CD4-positive, alpha-beta T cell treated with Interleukin-1 beta for 1 hour (primary cell): ENCODE data around the gene ITGBL1.

Experiments used
- DNase-seq, 2 donors: peaks; one replicate each; pipeline ENCODE4 v3.0.0-alpha.2; 2020 to 2022

The ITGBL1 gene

DNA sequence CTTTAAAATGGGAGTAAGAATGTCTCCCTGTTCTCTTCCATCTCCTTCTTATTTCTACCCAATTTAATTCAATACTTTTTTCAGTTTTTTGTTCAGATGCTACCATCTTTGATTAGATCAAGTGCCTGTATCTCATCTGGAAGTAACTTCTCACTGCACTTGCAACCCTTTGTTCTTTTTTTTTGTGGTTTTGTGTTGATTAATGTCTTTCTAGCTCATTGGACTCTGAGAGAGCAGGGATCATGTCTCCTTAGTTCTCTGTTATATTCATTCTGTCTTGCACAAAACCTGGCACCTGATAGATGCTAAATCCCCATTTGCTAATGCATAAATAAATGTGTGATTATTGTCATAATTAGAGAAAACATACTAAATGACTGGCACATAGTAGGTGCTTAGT is 834 bp upstream of the ITGBL1 start:
- no peak for DNase-seq

DNA sequence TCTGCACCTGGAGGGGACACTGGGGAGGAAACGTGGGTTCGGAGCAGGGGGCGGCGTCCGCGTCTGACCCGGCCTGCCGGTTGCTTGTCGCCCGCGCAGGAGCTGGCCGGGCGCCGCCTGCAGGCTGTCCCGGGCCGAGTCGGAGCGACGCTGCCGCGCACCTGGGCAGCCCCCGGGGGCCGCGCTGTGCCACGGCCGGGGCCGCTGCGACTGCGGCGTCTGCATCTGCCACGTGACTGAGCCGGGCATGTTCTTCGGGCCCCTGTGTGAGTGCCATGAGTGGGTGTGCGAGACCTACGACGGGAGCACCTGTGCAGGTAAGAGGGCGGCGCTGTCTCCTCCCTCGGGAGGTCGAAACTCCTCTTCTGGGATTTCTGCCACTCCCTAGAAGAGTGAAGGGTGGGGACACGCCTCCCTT is 1.3 kb downstream of the ITGBL1 start:
- no peak for DNase-seq

DNA sequence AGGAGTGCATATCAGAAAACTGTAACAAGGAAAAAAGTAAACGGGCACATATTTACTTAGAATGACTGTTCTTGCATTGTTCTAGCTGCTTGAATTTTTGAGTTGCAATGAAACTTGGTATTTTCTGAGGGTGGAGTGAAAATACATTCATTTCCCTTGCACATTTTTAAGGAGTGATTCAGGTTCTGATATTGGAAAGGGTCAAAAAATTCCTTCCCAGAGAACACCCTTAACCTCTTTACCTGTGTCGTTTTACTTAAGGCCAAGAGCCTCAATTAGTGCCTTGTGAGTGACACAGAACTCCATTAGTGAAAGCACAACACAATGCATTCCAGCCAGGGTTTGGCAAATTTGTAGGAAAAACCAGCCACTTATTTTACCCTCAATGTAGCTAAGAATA is 2.3 kb downstream of the ITGBL1 start:
- DNase-seq: no peak

DNA sequence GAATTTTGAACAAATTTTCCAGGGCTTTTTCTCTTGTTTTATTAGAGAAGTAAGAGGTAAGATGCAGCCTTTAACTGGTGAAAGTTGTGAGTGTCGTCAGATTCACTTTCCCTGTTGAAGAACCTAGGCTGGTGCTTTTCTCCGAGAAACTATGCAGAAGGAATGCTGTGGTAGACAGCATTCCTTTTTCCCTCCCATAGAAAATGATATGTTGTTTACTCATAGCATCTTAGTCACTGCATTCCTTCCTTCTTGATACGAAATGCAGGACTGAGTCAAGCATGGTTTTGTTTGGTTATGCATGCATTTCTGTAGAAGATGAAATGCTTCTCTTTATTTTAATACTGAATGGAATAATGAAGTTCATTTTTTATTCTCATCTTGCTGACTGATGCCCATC is 3.4 kb downstream of the ITGBL1 start:
- no peak for DNase-seq

DNA sequence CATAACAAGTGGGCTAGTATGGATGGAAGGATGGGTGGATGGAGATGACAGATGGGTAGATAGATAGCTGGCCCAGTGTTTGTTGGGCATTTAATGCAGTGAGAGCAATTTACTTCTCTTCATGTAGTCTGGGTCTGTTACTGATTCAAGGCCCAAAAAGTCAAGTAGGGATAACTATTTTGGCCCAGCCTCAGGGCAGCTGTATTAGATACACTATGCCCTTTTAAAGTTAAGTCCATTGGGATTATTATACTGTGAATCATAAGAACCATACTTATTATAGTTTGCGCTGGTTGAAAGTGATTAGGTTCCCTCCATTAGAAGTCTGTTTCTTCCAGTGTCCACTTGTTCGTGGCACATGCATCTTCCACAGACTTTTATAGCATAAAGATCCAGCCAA is 4.7 kb downstream of the ITGBL1 start:
- DNase-seq: no peak

DNA sequence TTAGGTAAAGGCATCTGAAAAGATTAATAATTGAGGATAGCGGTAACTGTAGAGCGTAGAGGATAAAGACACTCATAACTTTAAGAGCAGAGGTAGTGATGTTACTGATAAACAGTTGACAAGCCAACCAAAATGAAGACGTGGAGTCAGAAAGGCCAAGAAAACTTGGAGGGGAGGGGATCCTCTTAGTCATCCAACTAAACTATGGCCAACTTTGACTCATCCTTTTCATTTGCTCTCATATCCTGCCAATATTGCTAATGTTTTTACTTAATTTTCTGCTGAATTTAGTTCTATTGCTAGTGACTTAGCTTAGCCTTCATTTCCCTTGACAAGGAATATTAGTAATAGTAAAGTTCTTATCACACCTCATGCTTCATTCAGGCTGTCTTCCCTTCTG is 13.4 kb downstream of the ITGBL1 start:
- DNase-seq: no peak

DNA sequence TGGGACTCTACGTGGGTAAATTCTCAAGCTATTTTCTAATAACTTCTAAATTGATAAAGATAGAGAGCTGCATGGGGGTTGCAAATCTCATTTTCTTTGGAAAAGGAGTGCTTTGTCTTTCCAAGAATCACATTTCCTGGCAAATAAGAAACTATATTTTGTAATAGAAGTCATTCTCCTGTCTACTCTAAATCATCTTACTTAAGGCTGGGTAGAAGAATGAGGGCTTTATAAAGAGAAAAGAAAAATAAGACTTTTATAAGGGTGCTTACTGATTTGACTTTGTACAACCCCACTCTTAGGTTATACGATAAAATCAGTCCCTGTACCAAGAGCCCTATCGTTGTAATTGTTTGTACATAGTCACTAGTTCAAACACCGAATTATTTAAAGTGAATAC is 14.9 kb downstream of the ITGBL1 start:
- DNase-seq: no peak

DNA sequence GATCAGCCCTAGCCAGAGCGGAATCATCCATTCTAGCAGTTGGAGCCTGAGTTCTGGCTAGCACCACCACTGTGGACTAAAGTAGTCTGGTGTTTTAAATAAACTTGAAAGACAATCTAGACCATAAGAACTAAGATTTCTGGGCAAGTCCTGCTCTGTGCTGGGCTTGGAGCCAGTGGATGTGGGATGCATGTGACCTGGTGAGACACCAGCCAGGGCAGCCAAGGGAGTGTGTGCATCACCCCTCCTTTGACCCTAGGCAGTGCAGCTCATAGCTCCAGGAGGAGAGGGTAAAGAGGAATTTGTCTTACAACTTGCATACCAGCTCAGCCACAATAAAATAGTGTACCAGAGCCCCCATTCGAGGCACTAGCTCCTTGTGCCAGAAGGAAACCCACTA is 21.0 kb downstream of the ITGBL1 start:
- DNase-seq: no peak

DNA sequence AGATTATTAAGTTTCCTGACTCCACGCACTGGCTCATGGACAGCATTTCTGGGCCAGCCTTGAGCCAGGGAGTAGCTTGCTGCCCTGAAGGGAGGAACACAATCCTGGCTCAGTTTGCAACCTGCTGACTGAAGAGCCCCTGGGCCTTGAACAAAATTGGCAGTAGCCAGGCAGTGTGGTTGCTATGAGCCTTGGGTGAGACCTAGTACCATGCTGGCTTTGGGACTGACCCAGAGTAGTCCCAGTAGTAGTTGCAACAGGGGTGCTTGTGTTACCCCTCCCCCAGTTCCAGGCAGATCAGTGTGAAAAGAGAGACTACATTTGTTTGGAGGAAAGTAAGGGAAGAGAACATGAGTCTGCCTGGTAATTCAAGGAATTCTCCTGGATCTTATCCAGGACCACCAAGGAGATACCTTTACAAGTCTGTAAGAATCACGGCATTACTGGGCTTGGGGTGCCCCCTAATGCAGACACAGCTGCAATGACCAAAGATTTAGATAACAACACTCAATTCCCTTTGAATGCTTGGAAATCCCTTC is 22.0 kb downstream of the ITGBL1 start:
- no peak for DNase-seq

DNA sequence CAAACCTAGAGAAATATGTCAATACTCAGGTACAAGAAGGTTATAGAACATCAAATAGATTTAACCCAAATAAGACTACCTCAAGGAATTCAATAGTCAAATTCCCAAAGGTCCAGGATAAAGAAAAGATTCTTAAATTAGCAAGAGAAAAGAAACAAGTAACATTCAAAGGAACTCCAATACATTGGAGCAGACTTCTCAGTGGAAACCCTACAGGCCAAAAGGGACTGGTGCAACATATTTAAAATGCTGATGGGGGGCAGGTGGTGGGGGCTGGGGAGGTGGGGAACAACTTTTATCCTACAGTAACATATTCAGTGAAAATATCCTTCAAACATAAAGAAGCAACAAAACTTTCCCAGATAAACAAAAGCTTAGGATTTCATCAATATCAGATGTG is 23.1 kb downstream of the ITGBL1 start:
- no peak for DNase-seq

DNA sequence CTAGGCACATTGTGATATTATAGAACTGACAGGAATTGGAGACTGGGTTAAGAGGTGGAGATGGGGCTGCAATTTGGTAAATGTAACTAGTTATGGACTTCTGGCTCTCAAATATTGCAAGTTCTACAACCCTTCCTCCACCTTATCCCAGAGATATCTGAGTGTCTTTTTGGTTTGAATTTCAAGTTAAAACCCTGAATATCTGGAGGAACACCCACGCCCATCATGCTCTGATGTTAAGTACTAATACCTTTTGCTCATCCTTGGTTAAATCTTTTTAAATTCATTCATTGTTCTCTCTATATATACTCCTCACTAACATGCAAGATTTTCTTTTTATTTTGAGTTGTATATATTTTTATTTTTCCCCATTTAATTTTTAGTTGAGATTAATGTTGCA is 28.9 kb downstream of the ITGBL1 start:
- DNase-seq: no peak

DNA sequence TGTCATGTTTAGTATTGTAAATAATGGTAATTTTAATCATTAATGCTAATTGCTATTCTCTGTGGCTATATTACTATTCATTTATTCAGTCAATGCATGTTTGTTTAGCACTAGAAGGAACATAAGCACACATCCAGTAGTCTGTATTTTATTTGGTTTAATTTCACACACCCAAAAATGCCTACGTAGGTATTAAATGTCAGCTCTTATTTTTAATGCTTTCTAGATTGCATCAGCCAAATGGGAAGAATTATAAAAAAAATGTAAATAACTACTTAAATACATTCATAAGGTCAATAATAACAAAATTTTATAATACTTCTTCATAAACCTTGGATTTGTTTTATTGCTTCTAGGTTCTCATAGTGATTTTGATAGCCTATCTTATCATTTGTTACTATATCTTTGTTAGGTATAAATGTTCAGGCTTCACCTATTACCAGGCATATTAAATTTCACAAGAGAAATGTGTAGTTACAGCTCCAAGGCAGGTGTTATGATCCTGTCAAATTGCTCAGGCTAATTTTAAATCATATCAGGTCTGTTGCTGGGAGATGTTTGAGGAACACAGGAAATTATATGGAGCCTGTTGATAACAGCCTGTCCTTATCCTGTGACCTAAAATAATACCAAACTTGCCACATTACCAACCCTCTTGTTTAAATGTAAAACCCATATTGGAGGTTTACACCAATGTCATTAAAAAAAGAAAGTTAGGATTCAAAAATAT is 34.4 kb downstream of the ITGBL1 start:
- no peak for DNase-seq

DNA sequence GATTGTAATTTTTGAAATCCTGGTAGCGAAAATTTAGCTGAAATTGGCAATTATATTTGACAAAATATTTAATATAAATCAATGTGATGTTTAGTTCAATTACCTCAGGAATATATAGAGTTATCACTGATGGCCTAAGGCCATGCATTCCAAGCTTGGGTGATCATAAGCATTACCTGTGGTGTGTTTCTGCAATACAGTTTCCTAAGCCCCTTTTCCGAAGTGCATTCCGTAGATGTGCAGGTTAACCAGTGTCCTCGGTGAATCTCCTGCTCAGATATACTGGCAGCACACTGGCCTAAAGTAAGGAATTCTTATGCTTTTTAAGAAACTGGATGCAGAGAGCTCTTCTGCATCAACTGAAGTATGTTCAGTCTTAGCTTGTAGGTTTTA is 35.0 kb downstream of the ITGBL1 start:
- DNase-seq: no peak

DNA sequence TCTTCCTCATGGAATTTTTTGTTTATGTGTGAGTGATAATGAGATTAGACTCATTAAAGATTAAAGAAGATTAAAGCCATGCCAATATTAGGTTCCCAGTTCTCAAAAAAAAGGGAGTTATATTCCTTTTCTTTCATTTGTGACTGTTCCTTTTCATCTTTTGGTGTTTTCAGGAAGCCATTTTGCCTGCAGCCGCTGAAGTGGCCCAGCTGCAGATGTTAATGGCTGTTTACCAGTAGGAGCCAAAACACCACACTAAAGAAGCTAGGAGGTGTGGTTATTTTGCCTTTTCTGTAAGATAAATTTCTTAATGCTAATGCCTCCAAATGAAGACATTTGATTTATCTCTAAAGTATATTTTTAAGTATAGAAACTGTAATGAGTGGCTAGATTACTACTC is 36.3 kb downstream of the ITGBL1 start:
- DNase-seq: no peak

DNA sequence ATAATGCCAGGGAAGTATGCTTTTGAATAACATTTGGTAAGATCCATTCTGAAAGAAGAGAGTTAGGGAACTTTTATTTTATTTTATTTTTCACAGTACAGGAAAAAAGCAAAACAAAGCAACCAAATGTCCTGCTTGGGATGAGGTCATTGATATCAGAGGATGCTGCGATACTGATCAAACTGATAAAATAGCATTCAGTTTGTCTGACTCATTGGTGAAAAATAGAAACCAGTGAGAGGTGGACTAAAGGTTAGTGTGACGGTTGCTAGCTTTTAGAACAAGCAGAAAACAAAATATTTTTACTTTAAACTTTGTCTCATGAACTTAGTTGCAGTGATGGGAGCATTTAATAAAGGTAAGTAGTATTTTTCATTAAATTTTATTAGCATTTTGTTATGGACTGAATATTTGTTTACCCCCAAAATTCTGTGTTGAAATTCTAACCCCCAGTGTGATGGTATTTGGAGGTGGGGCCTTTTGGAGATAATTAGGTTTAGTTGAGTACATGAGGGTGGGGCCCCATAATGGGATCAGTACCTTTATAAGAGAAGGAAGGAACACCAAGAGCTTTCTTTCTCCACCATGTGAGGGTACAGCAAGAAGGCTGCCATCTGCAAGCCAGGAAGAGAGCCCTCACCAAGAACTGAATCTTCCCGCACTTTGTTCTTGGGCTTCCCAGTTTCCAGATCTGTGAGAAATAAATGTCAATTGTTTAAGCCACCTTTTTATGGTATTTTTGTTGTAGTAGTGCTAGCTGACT is 37.3 kb downstream of the ITGBL1 start:
- DNase-seq: no peak

DNA sequence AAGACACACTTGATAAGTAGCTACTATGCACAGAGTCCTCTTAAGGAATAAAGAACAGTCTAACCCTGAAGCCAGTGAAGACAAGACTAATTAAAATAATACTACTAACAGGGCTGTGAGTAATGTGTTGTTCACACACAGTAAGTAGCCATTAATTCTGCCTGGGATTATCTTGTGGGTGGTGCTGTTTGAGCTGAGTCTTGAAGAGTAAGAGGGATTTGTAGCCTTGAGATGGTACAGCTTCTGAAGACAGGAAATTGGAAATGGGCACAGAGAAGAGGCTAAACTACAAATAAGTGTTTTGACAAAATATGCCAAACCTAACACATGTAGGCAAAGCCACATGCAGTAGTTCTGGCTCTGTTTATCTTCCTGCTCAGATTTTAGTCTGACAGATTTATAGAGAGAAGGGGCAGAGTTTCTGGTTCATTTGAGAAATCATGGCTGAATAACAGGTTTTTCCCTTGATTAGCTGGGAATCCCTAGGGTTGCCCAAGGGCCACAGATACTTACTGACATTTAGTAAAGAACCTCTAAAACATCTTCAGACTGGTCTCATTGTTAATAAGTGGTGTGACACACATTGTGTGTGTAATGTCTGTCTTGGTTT is 38.0 kb downstream of the ITGBL1 start:
- DNase-seq: no peak

DNA sequence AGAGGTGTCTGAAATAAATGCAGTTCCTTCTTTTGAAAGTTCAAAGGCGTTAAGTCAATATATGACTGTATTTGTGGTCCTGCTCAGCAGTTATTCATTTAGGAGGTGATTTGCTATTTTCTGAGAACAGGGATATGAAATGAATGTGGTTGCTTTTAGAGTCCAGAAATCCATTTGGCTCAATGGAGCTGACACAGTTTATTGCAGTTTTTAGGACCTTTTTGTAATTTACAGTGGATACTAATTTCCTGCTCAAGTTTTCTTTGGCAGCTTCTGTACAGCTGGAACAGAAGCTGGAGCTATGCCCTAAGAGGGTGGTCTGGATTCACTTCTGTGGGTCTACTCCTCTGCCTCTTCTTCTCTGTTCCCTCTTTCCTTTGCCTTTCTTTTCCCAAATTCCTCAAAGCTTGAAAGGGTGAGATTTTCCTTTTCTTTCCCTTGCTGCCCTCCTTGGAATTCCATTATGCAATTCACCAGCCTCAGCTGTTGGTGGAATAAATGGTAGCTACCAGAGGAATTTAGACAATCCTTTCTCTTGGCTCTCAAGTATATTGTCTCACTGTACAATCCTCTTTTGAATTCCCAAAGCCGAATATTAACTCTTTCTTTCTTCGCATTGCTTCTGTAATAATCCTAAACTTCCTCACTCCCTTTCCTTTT is 39.9 kb downstream of the ITGBL1 start:
- DNase-seq: no peak

DNA sequence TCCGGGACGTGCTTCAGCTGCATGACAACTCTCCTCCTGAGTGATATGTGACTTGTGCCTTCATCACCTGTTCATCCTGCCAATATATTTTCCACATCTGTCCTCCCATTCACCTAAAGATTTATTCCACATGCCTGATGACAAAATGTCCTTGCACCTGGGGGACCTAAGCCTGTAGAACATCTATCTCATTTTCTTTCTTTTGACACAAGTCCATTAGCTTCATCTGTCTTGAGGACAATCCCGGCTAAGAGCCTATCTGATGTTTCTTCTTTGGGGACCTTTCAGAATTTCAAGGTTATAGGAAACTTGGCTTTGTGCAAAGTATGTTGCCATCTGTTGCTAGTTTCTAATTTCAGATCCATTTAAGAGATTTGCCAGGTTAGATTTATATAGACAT is 41.1 kb downstream of the ITGBL1 start:
- no peak for DNase-seq

DNA sequence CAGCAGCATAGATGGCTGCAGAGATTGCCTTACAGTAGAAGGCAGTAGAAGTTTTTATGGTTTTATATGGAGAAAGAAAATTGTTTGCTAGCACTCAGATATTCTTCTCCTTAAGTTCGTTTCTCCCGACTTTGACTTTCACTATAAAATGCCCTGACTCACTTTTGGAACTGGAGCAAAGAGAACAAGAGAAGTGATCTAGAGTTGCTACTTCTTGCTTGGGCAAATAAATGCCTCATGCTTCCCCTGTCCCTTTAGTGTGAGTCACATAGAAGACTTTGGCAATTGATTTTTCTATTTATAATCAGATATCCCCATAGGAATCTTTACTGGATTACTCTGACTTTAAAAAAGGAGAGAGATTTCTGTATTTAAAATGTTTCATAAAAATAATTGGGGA is 46.9 kb downstream of the ITGBL1 start:
- DNase-seq: no peak

DNA sequence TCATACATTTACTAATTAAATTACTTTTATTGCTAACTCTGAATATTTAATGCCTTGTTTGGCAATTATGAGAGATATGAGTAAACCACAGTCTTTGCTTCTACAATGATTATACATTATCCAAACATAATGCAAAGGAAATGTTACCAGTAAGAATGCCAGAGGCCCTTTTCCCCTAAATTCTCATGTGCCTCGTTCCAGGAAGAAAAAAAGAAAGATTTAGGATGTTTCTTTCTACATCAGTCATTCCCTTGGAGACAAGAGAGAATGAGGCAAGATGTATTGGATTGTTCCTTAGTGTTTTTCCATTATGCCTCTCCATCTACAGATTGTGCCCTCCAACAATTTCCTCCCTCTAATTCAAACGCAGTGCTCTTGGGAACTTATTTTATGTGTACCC is 50.1 kb downstream of the ITGBL1 start:
- no peak for DNase-seq

DNA sequence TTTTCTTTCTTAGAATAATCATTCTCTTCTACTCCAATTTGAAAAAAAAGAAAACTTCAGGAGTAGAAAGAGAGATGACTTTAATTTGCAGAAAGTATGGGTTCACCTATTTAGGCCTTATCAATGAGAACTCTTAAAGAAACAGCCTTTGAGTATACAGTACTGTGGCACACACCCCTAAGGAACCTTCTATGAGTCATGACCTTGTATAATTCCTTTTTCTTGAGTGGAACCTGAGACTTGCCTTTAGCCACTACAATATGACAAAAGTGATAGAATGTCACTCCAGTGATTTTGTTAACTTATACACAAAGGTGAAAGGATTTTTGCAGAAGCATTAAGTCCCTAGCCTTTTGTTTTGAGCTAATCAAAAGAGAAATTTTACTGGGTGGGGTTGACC is 58.7 kb downstream of the ITGBL1 start:
- DNase-seq: no peak

DNA sequence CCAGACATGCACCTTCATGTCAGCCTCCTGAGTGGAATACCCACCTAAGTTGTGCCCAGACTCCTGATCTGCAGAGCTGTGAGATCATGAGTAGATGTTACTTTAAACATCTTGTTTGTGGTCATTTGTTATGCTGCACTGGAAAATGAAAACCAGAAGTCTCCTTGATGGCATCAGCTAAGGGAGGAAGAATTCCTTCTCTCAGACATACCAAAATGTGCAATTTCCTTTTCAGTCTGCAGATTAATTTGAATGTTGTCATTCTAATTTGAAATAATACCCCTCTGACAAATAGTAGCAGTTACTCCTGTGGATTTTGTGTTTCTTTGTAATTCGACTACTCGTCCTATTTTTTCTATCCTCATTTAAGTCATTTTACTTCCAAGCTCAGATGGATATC is 59.3 kb downstream of the ITGBL1 start:
- no peak for DNase-seq

DNA sequence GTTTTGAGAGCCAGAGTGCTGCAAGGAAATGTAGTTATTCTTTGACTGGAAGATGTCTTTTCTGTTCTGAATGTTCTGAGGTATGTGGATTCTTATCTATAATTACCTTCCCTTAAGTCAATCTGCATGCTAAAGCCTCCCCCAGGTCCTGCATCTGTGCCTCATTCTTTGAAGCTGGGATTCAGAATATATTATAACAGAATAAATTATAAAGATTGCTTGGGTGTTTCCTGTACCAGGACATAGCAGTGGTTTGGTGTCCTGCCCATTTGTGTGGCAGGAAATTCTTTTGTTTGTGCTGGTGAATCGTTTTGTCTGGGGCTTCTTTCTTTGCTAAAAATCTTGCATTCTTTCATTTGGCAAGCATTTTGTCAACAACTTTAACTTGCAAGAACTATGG is 60.2 kb downstream of the ITGBL1 start:
- no peak for DNase-seq

DNA sequence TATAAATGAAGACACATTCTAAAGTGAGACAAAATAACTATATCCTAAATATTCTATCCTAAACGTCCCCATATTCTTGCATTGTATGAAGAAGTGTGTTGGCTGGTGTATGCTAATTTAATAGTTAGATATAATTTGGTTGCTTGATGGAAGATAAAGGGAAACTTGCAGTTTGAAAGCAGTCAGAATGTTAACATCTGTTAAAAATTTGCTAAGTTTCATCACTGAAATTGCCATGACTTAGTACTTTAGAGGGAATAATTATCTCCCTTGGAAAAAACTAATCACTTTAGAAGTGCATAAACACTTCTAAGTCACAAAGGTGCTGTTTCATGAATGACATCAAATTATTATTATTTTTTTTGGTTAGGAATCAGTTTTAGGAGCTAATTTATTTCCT is 61.6 kb downstream of the ITGBL1 start:
- no peak for DNase-seq
